WTC11 (cell line): Measurements from ENCODE around the gene WFS1. TPM values are rescaled to one million over a fixed set of nuclear protein-coding genes. Genes with fewer than 3 reads are reported as not detected.

Source experiments
- ATAC-seq: fragments of 200-7000 bp; cut with Tn5 transposase; 2 replicates; pipeline ENCODE4 v1.10.0; 2021; ENCODE audit warnings: mild to moderate bottlenecking, moderate library complexity
- CTCF ChIA-PET: fragments of 300-600 bp; sonication (Branson Sonifier 250); formaldehyde crosslinking; loops from one replicate; lab custom pipeline; 2021; ENCODE audit warnings: antibody characterized with exemption; lab: Charles Lee
- POLR2A ChIA-PET: fragments of 350-600 bp; sonication (Branson Sonifier 250); formaldehyde crosslinking; loops from one replicate; lab custom pipeline; 2021; ENCODE audit warnings: antibody characterized with exemption; lab: Charles Lee
- DNase-seq: peaks from one replicate; pipeline ENCODE4 v3.0.0; 2021; ENCODE audit warnings: low spot score
- H3K27ac Mint-ChIP-seq: 2 replicates; pipeline ENCODE4 v1.8.0; 2021; ENCODE audit warnings: mixed read lengths
- H3K27me3 Mint-ChIP-seq: 2 replicates; pipeline ENCODE4 v1.8.0; 2021; ENCODE audit warnings: low read depth, mild to moderate bottlenecking, moderate library complexity, mixed read lengths
- H3K36me3 Mint-ChIP-seq: 2 replicates; pipeline ENCODE4 v1.8.0; 2021; ENCODE audit warnings: mixed read lengths
- H3K4me1 Mint-ChIP-seq: 2 replicates; pipeline ENCODE4 v1.8.0; 2022; ENCODE audit warnings: mixed read lengths
- H3K4me3 Mint-ChIP-seq: 2 replicates; pipeline ENCODE4 v1.8.0; 2021; ENCODE audit warnings: mild to moderate bottlenecking, moderate library complexity, mixed read lengths
- H3K9me3 Mint-ChIP-seq: 2 replicates; pipeline ENCODE4 v1.8.0; 2021; ENCODE audit warnings: mixed read lengths
- CREB1 ChIP-seq: sonication (generic); formaldehyde crosslinking; IDR thresholded peaks from 2 replicates; pipeline ENCODE4 v1.8.0; 2023; ENCODE audit warnings: mild to moderate bottlenecking, missing genetic modification reagents
- E2F5 ChIP-seq: sonication (generic); formaldehyde crosslinking; IDR thresholded peaks from 2 replicates; pipeline ENCODE4 v1.8.1; 2022; ENCODE audit warnings: mild to moderate bottlenecking, moderate library complexity, missing genetic modification reagents
- FOXK1 ChIP-seq: sonication (generic); formaldehyde crosslinking; IDR thresholded peaks from 2 replicates; pipeline ENCODE4 v1.8.0; 2022; ENCODE audit warnings: mild to moderate bottlenecking, moderate library complexity, missing genetic modification reagents
- FOXP1 ChIP-seq: sonication (generic); formaldehyde crosslinking; IDR thresholded peaks from 2 replicates; pipeline ENCODE4 v1.8.0; 2022; ENCODE audit warnings: missing genetic modification reagents, mild to moderate bottlenecking, moderate library complexity, borderline replicate concordance
- GTF2I ChIP-seq: fragments of 250-450 bp; sonication (Bioruptor Pico); conservative IDR thresholded peaks from 2 replicates; pipeline ENCODE4 v1.4.0; 2021; ENCODE audit warnings: mild to moderate bottlenecking
- MAX ChIP-seq: sonication (generic); formaldehyde crosslinking; IDR thresholded peaks from 2 replicates; pipeline ENCODE4 v1.8.0; 2022; ENCODE audit warnings: mild to moderate bottlenecking, missing genetic modification reagents
- PRDM15 ChIP-seq: sonication (generic); formaldehyde crosslinking; IDR thresholded peaks from 2 replicates; pipeline ENCODE4 v1.8.0; 2022; ENCODE audit warnings: missing genetic modification reagents
- STAT6 ChIP-seq: sonication (generic); formaldehyde crosslinking; conservative IDR thresholded peaks from 2 replicates; pipeline ENCODE4 v1.8.1; 2023; ENCODE audit warnings: mild to moderate bottlenecking, low read depth, missing genetic modification reagents, moderate library complexity
- USF2 ChIP-seq: sonication (generic); formaldehyde crosslinking; IDR thresholded peaks from 2 replicates; pipeline ENCODE4 v1.8.1; 2023; ENCODE audit warnings: mild to moderate bottlenecking, missing genetic modification reagents, moderate library complexity
- ZNF219 ChIP-seq: sonication (generic); formaldehyde crosslinking; IDR thresholded peaks from 2 replicates; pipeline ENCODE4 v1.8.0; 2023; ENCODE audit warnings: missing genetic modification reagents, mild to moderate bottlenecking, borderline replicate concordance
- ZNF232 ChIP-seq: sonication (generic); formaldehyde crosslinking; IDR thresholded peaks from 2 replicates; pipeline ENCODE4 v1.8.0; 2022; ENCODE audit warnings: mild to moderate bottlenecking, missing genetic modification reagents
- ZNF416 ChIP-seq: fragments of 250-450 bp; sonication (Bioruptor Pico); IDR thresholded peaks from 2 replicates; pipeline ENCODE4 v1.9.0; 2021; ENCODE audit warnings: mild to moderate bottlenecking, inconsistent platforms
- ZSCAN18 ChIP-seq: fragments of 250-450 bp; sonication (Bioruptor Pico); IDR thresholded peaks from 2 replicates; pipeline ENCODE4 v2.1.2; 2022; ENCODE audit warnings: mild to moderate bottlenecking, moderate library complexity
- total RNA-seq: library from RNA; stranded (reverse); gene quantifications from 3 replicates; pipeline ENCODE4 v1.2.3, GENCODE V29; 2021

WFS1 gene
- total RNA-seq, 1 experiment from 2014 or later, result 34.7 TPM

GRCh38 chr4:6256141-6256540 lies 13.5 kb upstream of the WFS1 start:
- TF ChIP-seq MAX (no peak), STAT6 (CRISPR knock-in tag) (no peak)
- TF ChIP-seq, all 79 proteins: peak for 0
- H3K27me3 Mint-ChIP-seq, result no peaks in the 10 kb centered on the region; the same call in none of the 2 replicates
- DNase-seq (no peak), ATAC-seq (no peak)
- H3K4me3 Mint-ChIP-seq, result no peak overlapping the region
- H3K27ac Mint-ChIP-seq, result no peak overlapping the region
- ChIA-PET POLR2A (no interaction called here), CTCF (interaction anchor here (0.8 to 31.0 kb wide), 2 partner anchors 53 to 73 kb away, joined by 3 to 713 read pairs; no protein-coding TSS in a partner anchor)
- H3K36me3 Mint-ChIP-seq, result no peaks in the 10 kb centered on the region
- no peaks in the 10 kb centered on the region for H3K9me3 Mint-ChIP-seq
- H3K4me1 Mint-ChIP-seq, result peaks cover 11% of the 10 kb centered on the region

- no peak for DNase-seq
- peak; percentile 43 for ATAC-seq
- H3K27me3 Mint-ChIP-seq, result no peaks in the 10 kb centered on the region; the same call in none of the 2 replicates
Observed at GRCh38 chr4:6257247-6258025, 12.2 kb upstream of the WFS1 start.

More at GRCh38 chr4:6257247-6258025, 12.2 kb upstream of the WFS1 start:
- H3K4me1 Mint-ChIP-seq, result peaks cover 11% of the 10 kb centered on the region
- no peaks in the 10 kb centered on the region for H3K9me3 Mint-ChIP-seq
- CTCF ChIA-PET, result interaction anchor here (2.5 to 31.0 kb wide), 2 partner anchors 13 to 72 kb away, joined by 6 to 713 read pairs; partner anchors contain the start of gene WFS1
- POLR2A ChIA-PET, result no interaction called here
- no peak overlapping the region; the same call in 1 of the 2 replicates for H3K27ac Mint-ChIP-seq
- no peak overlapping the region for H3K4me3 Mint-ChIP-seq
- H3K36me3 Mint-ChIP-seq, result no peaks in the 10 kb centered on the region
- no peak for TF ChIP-seq ZNF219 (CRISPR knock-in tag)
- no peak for TF ChIP-seq FOXP1
- no peak for TF ChIP-seq CREB1 (CRISPR knock-in tag)
- TF ChIP-seq ZNF232 (CRISPR knock-in tag), result no peak
- TF ChIP-seq ZNF416, result no peak
- TF ChIP-seq ZSCAN18, result no peak
- no peak for TF ChIP-seq USF2
- no peak for TF ChIP-seq PRDM15 (CRISPR knock-in tag)
- TF ChIP-seq E2F5 (CRISPR knock-in tag), result no peak
- no peak for TF ChIP-seq STAT6 (CRISPR knock-in tag)
- no peak for TF ChIP-seq FOXK1 (CRISPR knock-in tag)
- TF ChIP-seq GTF2I (CRISPR knock-in tag), result no peak
- TF ChIP-seq, all 79 proteins: peak for 0
